Transverse colon (tissue), 4 donors: ENCODE results near the gene SLC26A3.

Experiments used
- POLR2A ChIP-seq: fragments of 450-650 bp; IDR thresholded peaks from one replicate; pipeline ENCODE4 v1.6.1; 2016; ENCODE audit warnings: antibody characterized with exemption, mild to moderate bottlenecking, moderate library complexity
- POLR2AphosphoS5 ChIP-seq, 3 donors: sonication (generic); formaldehyde crosslinking; IDR thresholded peaks; one replicate each; pipeline ENCODE4 v1.6.1; 2016; ENCODE audit warnings: antibody characterized with exemption in 3 of 3
- TF ChIP-seq, protein P1 (sequence below), 5 experiments: fragments of 200-600 bp in 3 of 5; fragments of 450-650 bp in 2 of 5; sonication (generic) in 3 of 5; IDR thresholded peaks; 1 replicate in 2 of 5; 2 replicates in 3 of 5; pipeline ENCODE4 v1.5.1; 2016 to 2017; ENCODE audit warnings: antibody characterized with exemption in 5 of 5, inconsistent platforms in 3 of 5, mild to moderate bottlenecking in 2 of 5, moderate library complexity in 1 of 5

DNA sequence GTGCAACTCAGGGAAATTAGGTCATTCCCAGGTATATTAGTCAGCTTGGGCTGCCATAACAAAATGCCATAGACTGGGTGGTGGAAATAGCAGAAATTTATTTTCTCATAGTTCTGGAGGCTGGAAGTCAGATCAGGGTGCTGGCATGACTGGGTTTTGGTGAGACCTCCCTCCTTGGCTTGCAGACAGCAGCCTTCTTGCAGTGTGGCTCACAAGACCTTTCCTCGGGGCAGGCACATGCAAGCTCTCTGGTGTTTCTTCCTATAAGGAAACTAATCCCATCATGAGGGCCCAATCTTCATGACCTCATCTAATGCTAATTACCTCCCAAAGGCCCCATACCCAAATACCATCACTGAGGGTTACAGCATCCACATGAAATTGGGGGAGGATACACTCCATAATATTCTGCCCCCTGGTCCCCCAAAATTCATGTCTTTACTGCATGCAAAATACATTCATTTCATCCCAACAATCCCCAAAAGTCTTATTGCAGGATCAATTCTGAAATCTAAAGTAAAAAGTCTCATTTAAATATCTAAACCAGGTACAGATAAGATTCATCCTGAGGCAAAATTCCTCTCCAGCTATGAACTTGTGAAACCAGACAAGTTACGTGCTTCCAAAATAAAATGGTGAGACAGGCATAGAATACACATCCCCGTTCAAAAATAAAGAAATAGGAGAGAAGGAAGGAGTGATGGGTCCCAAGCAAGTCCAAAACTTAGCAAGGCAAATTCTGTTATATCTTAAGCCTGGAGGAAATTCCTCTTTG is 76.5 kb downstream of the SLC26A3 start:
- TF ChIP-seq, protein P1, sequence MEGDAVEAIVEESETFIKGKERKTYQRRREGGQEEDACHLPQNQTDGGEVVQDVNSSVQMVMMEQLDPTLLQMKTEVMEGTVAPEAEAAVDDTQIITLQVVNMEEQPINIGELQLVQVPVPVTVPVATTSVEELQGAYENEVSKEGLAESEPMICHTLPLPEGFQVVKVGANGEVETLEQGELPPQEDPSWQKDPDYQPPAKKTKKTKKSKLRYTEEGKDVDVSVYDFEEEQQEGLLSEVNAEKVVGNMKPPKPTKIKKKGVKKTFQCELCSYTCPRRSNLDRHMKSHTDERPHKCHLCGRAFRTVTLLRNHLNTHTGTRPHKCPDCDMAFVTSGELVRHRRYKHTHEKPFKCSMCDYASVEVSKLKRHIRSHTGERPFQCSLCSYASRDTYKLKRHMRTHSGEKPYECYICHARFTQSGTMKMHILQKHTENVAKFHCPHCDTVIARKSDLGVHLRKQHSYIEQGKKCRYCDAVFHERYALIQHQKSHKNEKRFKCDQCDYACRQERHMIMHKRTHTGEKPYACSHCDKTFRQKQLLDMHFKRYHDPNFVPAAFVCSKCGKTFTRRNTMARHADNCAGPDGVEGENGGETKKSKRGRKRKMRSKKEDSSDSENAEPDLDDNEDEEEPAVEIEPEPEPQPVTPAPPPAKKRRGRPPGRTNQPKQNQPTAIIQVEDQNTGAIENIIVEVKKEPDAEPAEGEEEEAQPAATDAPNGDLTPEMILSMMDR (IDR thresholded peaks at IDR 0.05) = no peak
- TF ChIP-seq POLR2AphosphoS5 (IDR thresholded peaks at IDR 0.05) = no peak
- no peak for TF ChIP-seq POLR2A
